Measurements from ENCODE around the gene MAB21L4. TPM values are rescaled to one million over a fixed set of nuclear protein-coding genes. Genes with fewer than 3 reads are reported as not detected.

Gene MAB21L4
- total RNA-seq, 1 experiment from 2014 or later, result not detected

GRCh38 chr2:240858871-240859270 is 37.1 kb downstream of the MAB21L4 start:
- Histone ChIP-seq H3K4me2 (ENCODE audit: low read length) (no peak overlapping the region), H2AFZ (ENCODE audit: low read depth, low read length, poor library complexity, severe bottlenecking) (no peak overlapping the region), H3K79me2 (ENCODE audit: insufficient read depth, low read length) (no peaks in the 10 kb centered on the region), H3K9me2 (ENCODE audit: insufficient read depth) (no peaks in the 10 kb centered on the region), H3K36me3 (ENCODE audit: control insufficient read depth in 1 of 2, insufficient read depth in 2 of 2, low read length in 2 of 2) (no peaks in the 10 kb centered on the region), H3K9ac (ENCODE audit: low read length) (no peak overlapping the region), H4K20me1 (ENCODE audit: insufficient read depth) (no peaks in the 10 kb centered on the region), H3K4me1 (ENCODE audit: control insufficient read depth in 1 of 2, insufficient read depth in 2 of 2, low read length in 2 of 2) (no peaks in the 10 kb centered on the region), H3K27me3 (ENCODE audit: insufficient read depth, low read length) (peaks cover 5% of the 10 kb centered on the region; the same call in 1 of the 2 replicates), H3K9me3 (ENCODE audit: control insufficient read depth in 1 of 2, insufficient read depth in 1 of 2, low read depth in 1 of 2, low read length in 2 of 2) (no peaks in the 10 kb centered on the region; a peak in 1 of 4 replicates), H3K4me3 (replicated peaks in 1 of 2; ENCODE audit: low read depth in 1 of 2, low read length in 2 of 2) (no peak overlapping the region), H3K27ac (ENCODE audit: low read depth, low read length) (no peak overlapping the region)
- intact Hi-C loops (cut with micrococcal nuclease), result loop anchor here (10.0 kb wide), 1 partner anchor 216 kb away; no protein-coding TSS in a partner anchor
- CTCF ChIA-PET, result no interaction called here
- POLR2A ChIA-PET, result no interaction called here
- no peak for TF ChIP-seq ATF3 (IDR thresholded peaks at IDR 0.05)
- ATAC-seq (no peak), DNase-seq (ENCODE audit: low read depth, low spot score) (no peak)
- RAD21 ChIA-PET (ENCODE audit: low non-redundant PET in 1 of 2, low total read pairs in 2 of 2, uncharacterized antibody in 2 of 2, unreplicated experiment in 2 of 2), result no interaction called here
- BruUV-seq (replicated peaks), result no TSS peak

DNA sequence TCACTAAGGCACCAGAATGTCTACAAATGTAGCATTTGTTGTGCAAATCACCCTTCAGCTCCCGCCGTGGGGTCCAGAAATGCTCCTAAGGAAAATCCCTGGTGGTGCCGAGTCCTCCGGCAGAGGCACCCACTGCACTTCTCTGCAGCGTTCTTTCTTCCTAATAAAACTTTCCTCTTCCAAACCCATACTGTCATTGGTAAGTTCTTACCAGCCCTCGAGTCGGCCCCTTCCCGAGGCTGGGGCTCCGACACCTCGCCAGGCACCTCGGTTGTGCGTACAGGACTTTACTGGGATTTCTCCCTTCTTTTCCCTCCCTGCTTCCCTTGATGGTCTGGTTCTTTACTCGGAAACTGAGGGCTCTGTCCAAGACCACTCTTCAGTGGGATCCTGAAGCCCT is 37.6 kb downstream of the MAB21L4 start:
- ChIA-PET CTCF (no interaction called here), POLR2A (no interaction called here), RAD21 (ENCODE audit: low non-redundant PET in 1 of 2, low total read pairs in 2 of 2, uncharacterized antibody in 2 of 2, unreplicated experiment in 2 of 2) (no interaction called here)
- DNase-seq (ENCODE audit: low read depth, low spot score), result no peak
- no peak for ATAC-seq
- Histone ChIP-seq H3K4me3 (replicated peaks in 1 of 2; ENCODE audit: low read depth in 1 of 2, low read length in 2 of 2) (no peak overlapping the region), H3K36me3 (ENCODE audit: control insufficient read depth in 1 of 2, insufficient read depth in 2 of 2, low read length in 2 of 2) (no peaks in the 10 kb centered on the region), H3K27me3 (ENCODE audit: insufficient read depth, low read length) (no peaks in the 10 kb centered on the region), H3K9me2 (ENCODE audit: insufficient read depth) (no peaks in the 10 kb centered on the region), H3K79me2 (ENCODE audit: insufficient read depth, low read length) (no peaks in the 10 kb centered on the region), H3K4me1 (ENCODE audit: control insufficient read depth in 1 of 2, insufficient read depth in 2 of 2, low read length in 2 of 2) (no peaks in the 10 kb centered on the region), H3K27ac (ENCODE audit: low read depth, low read length) (no peak overlapping the region), H4K20me1 (ENCODE audit: insufficient read depth) (no peaks in the 10 kb centered on the region), H3K9me3 (ENCODE audit: control insufficient read depth in 1 of 2, insufficient read depth in 1 of 2, low read depth in 1 of 2, low read length in 2 of 2) (no peaks in the 10 kb centered on the region; a peak in 2 of 4 replicates), H3K9ac (ENCODE audit: low read length) (no peak overlapping the region), H3K4me2 (ENCODE audit: low read length) (no peak overlapping the region), H2AFZ (ENCODE audit: low read depth, low read length, poor library complexity, severe bottlenecking) (no peak overlapping the region)
- BruUV-seq (replicated peaks), result no TSS peak
- TF ChIP-seq FOSL1 (IDR thresholded peaks at IDR 0.05; ENCODE audit: low read depth) (no peak), JUND (IDR thresholded peaks at IDR 0.05) (no peak), EGR1 (IDR thresholded peaks at IDR 0.05; ENCODE audit: low read depth) (no peak)
- TF ChIP-seq, protein P1, sequence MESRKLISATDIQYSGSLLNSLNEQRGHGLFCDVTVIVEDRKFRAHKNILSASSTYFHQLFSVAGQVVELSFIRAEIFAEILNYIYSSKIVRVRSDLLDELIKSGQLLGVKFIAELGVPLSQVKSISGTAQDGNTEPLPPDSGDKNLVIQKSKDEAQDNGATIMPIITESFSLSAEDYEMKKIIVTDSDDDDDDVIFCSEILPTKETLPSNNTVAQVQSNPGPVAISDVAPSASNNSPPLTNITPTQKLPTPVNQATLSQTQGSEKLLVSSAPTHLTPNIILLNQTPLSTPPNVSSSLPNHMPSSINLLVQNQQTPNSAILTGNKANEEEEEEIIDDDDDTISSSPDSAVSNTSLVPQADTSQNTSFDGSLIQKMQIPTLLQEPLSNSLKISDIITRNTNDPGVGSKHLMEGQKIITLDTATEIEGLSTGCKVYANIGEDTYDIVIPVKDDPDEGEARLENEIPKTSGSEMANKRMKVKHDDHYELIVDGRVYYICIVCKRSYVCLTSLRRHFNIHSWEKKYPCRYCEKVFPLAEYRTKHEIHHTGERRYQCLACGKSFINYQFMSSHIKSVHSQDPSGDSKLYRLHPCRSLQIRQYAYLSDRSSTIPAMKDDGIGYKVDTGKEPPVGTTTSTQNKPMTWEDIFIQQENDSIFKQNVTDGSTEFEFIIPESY (IDR thresholded peaks at IDR 0.05; ENCODE audit: extremely low read depth, insufficient replicate concordance, low read length), result no peak
- intact Hi-C loops (cut with micrococcal nuclease), result loop anchor here (10.0 kb wide), 1 partner anchor 216 kb away; no protein-coding TSS in a partner anchor
